PFSK-1 (cell line): ENCODE data around the gene KCMF1.

Experiments used
- FOXP2 ChIP-seq: optimal IDR thresholded peaks from 2 replicates; pipeline ENCODE3; 2011; ENCODE audit warnings: borderline replicate concordance, control low read depth, inconsistent platforms; ENCODE audit not compliant: insufficient read depth; ENCODE audit errors: extremely low read length, extremely low read depth
- POLR2AphosphoS5 ChIP-seq: IDR thresholded peaks from 2 replicates; pipeline ENCODE4 v1.6.1; 2012; ENCODE audit warnings: low read depth, mild to moderate bottlenecking, control low read depth, low read length, moderate library complexity
- SIN3A ChIP-seq: IDR thresholded peaks from 2 replicates; pipeline ENCODE4 v1.6.1; 2012; ENCODE audit warnings: mild to moderate bottlenecking, low read length, moderate library complexity, borderline replicate concordance; ENCODE audit not compliant: insufficient read depth
- TAF1 ChIP-seq: IDR thresholded peaks from 2 replicates; pipeline ENCODE4 v1.6.1; 2012; ENCODE audit warnings: low read length, control low read depth, borderline replicate concordance; ENCODE audit not compliant: insufficient read depth
- TF ChIP-seq, protein P1 (sequence below), 2 experiments: IDR thresholded peaks; 2 replicates each; pipeline versions ENCODE4 v1.6.1 to v1.8.0; 2011 to 2012; ENCODE audit warnings: low read depth in 2 of 2, low read length in 2 of 2, control low read depth in 1 of 2, inconsistent platforms in 1 of 2, mild to moderate bottlenecking in 1 of 2, moderate library complexity in 1 of 2; ENCODE audit not compliant: insufficient read depth in 1 of 2

- TF ChIP-seq POLR2AphosphoS5 (no peak; the same call in 1 of the 2 replicates), TAF1 (no peak), SIN3A (no peak), FOXP2 (no peak)
- TF ChIP-seq, protein P1, sequence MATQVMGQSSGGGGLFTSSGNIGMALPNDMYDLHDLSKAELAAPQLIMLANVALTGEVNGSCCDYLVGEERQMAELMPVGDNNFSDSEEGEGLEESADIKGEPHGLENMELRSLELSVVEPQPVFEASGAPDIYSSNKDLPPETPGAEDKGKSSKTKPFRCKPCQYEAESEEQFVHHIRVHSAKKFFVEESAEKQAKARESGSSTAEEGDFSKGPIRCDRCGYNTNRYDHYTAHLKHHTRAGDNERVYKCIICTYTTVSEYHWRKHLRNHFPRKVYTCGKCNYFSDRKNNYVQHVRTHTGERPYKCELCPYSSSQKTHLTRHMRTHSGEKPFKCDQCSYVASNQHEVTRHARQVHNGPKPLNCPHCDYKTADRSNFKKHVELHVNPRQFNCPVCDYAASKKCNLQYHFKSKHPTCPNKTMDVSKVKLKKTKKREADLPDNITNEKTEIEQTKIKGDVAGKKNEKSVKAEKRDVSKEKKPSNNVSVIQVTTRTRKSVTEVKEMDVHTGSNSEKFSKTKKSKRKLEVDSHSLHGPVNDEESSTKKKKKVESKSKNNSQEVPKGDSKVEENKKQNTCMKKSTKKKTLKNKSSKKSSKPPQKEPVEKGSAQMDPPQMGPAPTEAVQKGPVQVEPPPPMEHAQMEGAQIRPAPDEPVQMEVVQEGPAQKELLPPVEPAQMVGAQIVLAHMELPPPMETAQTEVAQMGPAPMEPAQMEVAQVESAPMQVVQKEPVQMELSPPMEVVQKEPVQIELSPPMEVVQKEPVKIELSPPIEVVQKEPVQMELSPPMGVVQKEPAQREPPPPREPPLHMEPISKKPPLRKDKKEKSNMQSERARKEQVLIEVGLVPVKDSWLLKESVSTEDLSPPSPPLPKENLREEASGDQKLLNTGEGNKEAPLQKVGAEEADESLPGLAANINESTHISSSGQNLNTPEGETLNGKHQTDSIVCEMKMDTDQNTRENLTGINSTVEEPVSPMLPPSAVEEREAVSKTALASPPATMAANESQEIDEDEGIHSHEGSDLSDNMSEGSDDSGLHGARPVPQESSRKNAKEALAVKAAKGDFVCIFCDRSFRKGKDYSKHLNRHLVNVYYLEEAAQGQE (IDR thresholded peaks at IDR 0.05; ENCODE audit: insufficient read depth in 1 of 2, low read depth in 2 of 2, low read length in 2 of 2), result no peak
Measured at GRCh38 chr2:84969511-84970209, 1.3 kb upstream of the KCMF1 start.
